ENCODE results near the gene RNASE1. TPM values are rescaled to one million over a fixed set of nuclear protein-coding genes. Genes with fewer than 3 reads are reported as not detected.
A peak's percentile ranks its signal among the peaks of the same experiment; 100 is the strongest.

Gene RNASE1
- total and polyA plus RNA-seq, 9 of the 15 experiments (the other 6 are each of a cell fraction or from before 2014, with no cell fraction given), result 6.4 to 33.3 (median 13.9) TPM

- TF ChIP-seq SRSF7 (optimal IDR thresholded peaks at IDR 0.05; ENCODE audit: low read depth, low read length), result no peak
- TF ChIP-seq, protein P1, sequence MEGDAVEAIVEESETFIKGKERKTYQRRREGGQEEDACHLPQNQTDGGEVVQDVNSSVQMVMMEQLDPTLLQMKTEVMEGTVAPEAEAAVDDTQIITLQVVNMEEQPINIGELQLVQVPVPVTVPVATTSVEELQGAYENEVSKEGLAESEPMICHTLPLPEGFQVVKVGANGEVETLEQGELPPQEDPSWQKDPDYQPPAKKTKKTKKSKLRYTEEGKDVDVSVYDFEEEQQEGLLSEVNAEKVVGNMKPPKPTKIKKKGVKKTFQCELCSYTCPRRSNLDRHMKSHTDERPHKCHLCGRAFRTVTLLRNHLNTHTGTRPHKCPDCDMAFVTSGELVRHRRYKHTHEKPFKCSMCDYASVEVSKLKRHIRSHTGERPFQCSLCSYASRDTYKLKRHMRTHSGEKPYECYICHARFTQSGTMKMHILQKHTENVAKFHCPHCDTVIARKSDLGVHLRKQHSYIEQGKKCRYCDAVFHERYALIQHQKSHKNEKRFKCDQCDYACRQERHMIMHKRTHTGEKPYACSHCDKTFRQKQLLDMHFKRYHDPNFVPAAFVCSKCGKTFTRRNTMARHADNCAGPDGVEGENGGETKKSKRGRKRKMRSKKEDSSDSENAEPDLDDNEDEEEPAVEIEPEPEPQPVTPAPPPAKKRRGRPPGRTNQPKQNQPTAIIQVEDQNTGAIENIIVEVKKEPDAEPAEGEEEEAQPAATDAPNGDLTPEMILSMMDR (IDR thresholded peaks at IDR 0.05 in 2 of 3, conservative IDR thresholded peaks at IDR 0.05 in 1 of 3; ENCODE audit: insufficient read depth in 2 of 3, low read depth in 1 of 3, low read length in 3 of 3), result peak; percentile 60 to 67 (median 64)
- TF ChIP-seq SUPT5H (IDR thresholded peaks at IDR 0.05), result no peak
- no peak for TF ChIP-seq ZEB2 (IDR thresholded peaks at IDR 0.05)
- TF ChIP-seq SMC3 (conservative IDR thresholded peaks at IDR 0.05; ENCODE audit: insufficient read depth, low read depth, low read length), result peak; percentile 55
- no peak for TF ChIP-seq NFE2L1 (tag; IDR thresholded peaks at IDR 0.05; ENCODE audit: borderline replicate concordance, low read depth)
- TF ChIP-seq ARID2 (IDR thresholded peaks at IDR 0.05), result no peak
- TF ChIP-seq MAFK (IDR thresholded peaks at IDR 0.05; ENCODE audit: low read length), result no peak
- no peak for TF ChIP-seq FOXA1 (IDR thresholded peaks at IDR 0.05; ENCODE audit: borderline replicate concordance)
- TF ChIP-seq NUFIP1 (IDR thresholded peaks at IDR 0.05; ENCODE audit: partially characterized antibody), result no peak
These were observed 44.7 kb downstream of the RNASE1 start (continued) for GRCh38 chr14:20757965-20758364.

DNA sequence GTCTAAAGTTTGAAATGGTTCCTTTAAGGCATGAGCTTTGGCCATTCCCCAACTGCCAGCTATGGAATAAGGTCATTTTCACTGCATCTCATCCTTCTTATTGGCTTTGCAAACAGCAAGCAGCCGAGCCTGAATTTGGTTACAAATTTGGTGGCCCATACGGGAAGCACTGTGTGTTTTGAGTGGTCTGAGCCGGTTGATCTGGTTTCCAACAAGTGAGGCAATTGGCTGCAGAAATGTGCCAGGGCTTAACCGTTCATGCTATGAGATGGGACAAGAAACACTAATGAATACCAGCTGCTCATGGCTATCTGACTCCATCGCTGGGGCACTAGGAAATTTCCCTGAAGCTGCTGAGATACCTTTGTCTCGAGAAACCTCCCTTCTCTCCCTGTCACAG, 47.6 kb downstream of the RNASE1 start:
- in situ Hi-C loops (cut with MboI), result loop anchor here (10.0 kb wide), 1 partner anchor 100 kb away; no protein-coding TSS in a partner anchor
- DNase-seq (ENCODE audit: extremely low read depth in 1 of 4, low spot score in 3 of 4) (no peak), ATAC-seq (no peak), FAIRE-seq (no peak)
- Histone ChIP-seq H3K27me3 (ENCODE audit: control insufficient read depth in 2 of 2, insufficient read depth in 2 of 2, low read length in 2 of 2) (no peaks in the 10 kb centered on the region), H3K4me3 (no peak overlapping the region), H3K4me1 (replicated peaks in 1 of 2; ENCODE audit: control insufficient read depth in 2 of 2, insufficient read depth in 2 of 2, low read length in 2 of 2) (no peaks in the 10 kb centered on the region; a peak in 2 of 5 replicates), H4K20me1 (replicated peaks; ENCODE audit: control insufficient read depth, insufficient read depth, low read length) (no peaks in the 10 kb centered on the region), H3K9ac (ENCODE audit: insufficient read depth in 1 of 2, low read depth in 2 of 2, low read length in 2 of 2) (no peak overlapping the region), H3K9me1 (ENCODE audit: control insufficient read depth, insufficient read depth, low read length) (no peaks in the 10 kb centered on the region), H3K4me2 (ENCODE audit: insufficient read depth, low read length) (no peak overlapping the region), H3K9me3 (replicated peaks; ENCODE audit: control insufficient read depth, insufficient read depth, low read depth, low read length) (peaks cover 7% of the 10 kb centered on the region), H3K27ac (ENCODE audit: extremely low read depth, low read depth, low read length) (no peak overlapping the region), H2AFZ (ENCODE audit: low read depth, low read length) (no peak overlapping the region), H3K36me3 (ENCODE audit: control insufficient read depth, insufficient read depth, low read length) (no peaks in the 10 kb centered on the region), H3K79me2 (ENCODE audit: control insufficient read depth, insufficient read depth, low read length) (no peaks in the 10 kb centered on the region)
- WGBS (ENCODE audit: insufficient coverage, low coverage, missing lambda C conversion rate), result 0% methylated on average over 4 of the region's 6 CpGs
- ChIA-PET CTCF (ENCODE audit: low intra/inter-chr PET ratio) (no interaction called here), POLR2A (interaction anchor here (1.1 kb wide), 1 partner anchor 13 kb away, joined by 3 read pairs; no protein-coding TSS in a partner anchor)
- no TSS peak for BruUV-seq (replicated peaks)
- intact Hi-C loops (cut with micrococcal nuclease), result no loop called here
- no peak for TF ChIP-seq SETDB1 (IDR thresholded peaks at IDR 0.05; ENCODE audit: low read length)
- no peak for TF ChIP-seq ZNF551 (CRISPR knock-in tag; IDR thresholded peaks at IDR 0.05)
- no peak for TF ChIP-seq MXI1 (IDR thresholded peaks at IDR 0.05; ENCODE audit: low read depth, low read length)
- TF ChIP-seq ZNF778 (CRISPR knock-in tag; IDR thresholded peaks at IDR 0.05), result no peak

Data from K562 (cell line).